Psoas muscle (tissue), 8 donors: ENCODE measurements around the gene TMEM203. TPM values are rescaled to one million over a fixed set of nuclear protein-coding genes. Genes with fewer than 3 reads are reported as not detected.
A peak's percentile ranks its signal among the peaks of the same experiment; 100 is the strongest.

Experiments
- ATAC-seq, 4 donors: fragments of 200-7000 bp; cut with Tn5 transposase; one replicate each; pipeline ENCODE4 v1.9.1; 2020; ENCODE audit warnings: moderate library complexity in 3 of 4, mild to moderate bottlenecking in 2 of 4
- DNase-seq, 2 donors: peaks; one replicate each; pipeline ENCODE4 v3.0.0-alpha.2; 2020
- H3K27ac ChIP-seq: fragments of 200-600 bp; one replicate; pipeline ENCODE4 v1.8.0; 2022
- H3K27me3 ChIP-seq, 3 donors: fragments of 200-600 bp in 1 of 3; one replicate each; pipeline versions ENCODE4 v1.6.1 to v1.8.0; 2013 to 2022; ENCODE audit warnings: low read length in 2 of 3, mild to moderate bottlenecking in 2 of 3, moderate library complexity in 1 of 3; ENCODE audit not compliant: insufficient read depth in 3 of 3
- H3K36me3 ChIP-seq, 2 donors: fragments of 200-600 bp in 1 of 2; one replicate each; pipeline versions ENCODE4 v1.6.1 to v1.8.0; 2013 to 2022; ENCODE audit warnings: low read depth in 1 of 2, mild to moderate bottlenecking in 1 of 2, moderate library complexity in 1 of 2; ENCODE audit not compliant: insufficient read depth in 1 of 2
- H3K4me1 ChIP-seq: fragments of 200-600 bp; one replicate; pipeline ENCODE4 v1.8.0; 2022
- H3K4me3 ChIP-seq: fragments of 200-600 bp; one replicate; pipeline ENCODE4 v1.8.0; 2022; ENCODE audit warnings: mild to moderate bottlenecking
- H3K9me3 ChIP-seq: fragments of 200-600 bp; one replicate; pipeline ENCODE4 v1.8.0; 2022
- CTCF ChIP-seq: fragments of 200-600 bp; IDR thresholded peaks from one replicate; pipeline ENCODE4 v1.8.0; 2022; ENCODE audit warnings: antibody characterized with exemption
- WGBS, 3 donors: extraction: QIAGEN DNeasy Blood & Tissue Kit; methylation state at CpG; one replicate each; pipeline versions ENCODE4 v1.1.6 to v1.1.7; 2013; 5-methylcytosine and 5-hydroxymethylcytosine counted together
- intact Hi-C, 2 donors: fragments of 100-400 bp; cut with DNase I; formaldehyde crosslinking; loops; one replicate each; pipeline versions ENCODE4 v1.11.0 to v1.14.2; 2022
- polyA plus RNA-seq, 3 donors: library from polyadenylated mRNA; stranded (reverse); fragments of 200-250 nt; gene quantifications; one replicate each; pipeline ENCODE4 v1.2.3, GENCODE V29; 2013
- total RNA-seq, 4 donors: library from RNA; stranded (reverse); fragmentation: NEBNext Ultra II Directional in 2 of 4; extraction: Animal tissue kit (Norgen Biotek cat#: 25700) in 2 of 4; gene quantifications; one replicate each; pipeline versions ENCODE4 v1.2.1 to v1.2.4, GENCODE V29; 2021 to 2023
- donor health status: healthy with polysubstance abuse.
- donor health status: DM: no; HTN: no; CAD: no; lungs with moderate emphysema.
- donor health status: Bipolar disorder and iron deficiency.
- donor health status: healthy.
- donor health status: DM: yes; HTN: yes; CAD: no.
- donor health status: DM: no; HTN: no; CAD: no.
- donor health status: DM: no; HTN: no; CAD: no.
- donor health status: DM: yes; HTN: yes; CAD: no.

Gene TMEM203
- total and polyA plus RNA-seq, 7 donors: 30.6 to 71.6 (median 36.9) TPM

GRCh38 chr9:137228506-137228967 lies 23.1 kb upstream of the TMEM203 start:
- Histone ChIP-seq H3K9me3 (no peaks in the 10 kb centered on the region), H3K27me3 (peaks cover 0 to 32% (median 7%) of the 10 kb centered on the region in 3 donors), H3K36me3 (no peaks in the 10 kb centered on the region), H3K4me1 (peaks cover 4% of the 10 kb centered on the region), H3K27ac (no peak overlapping the region), H3K4me3 (no peak overlapping the region)
- ATAC-seq (no peak), DNase-seq (no peak)
- WGBS, 3 donors: 60 to 64% (median 61%) methylated on average over 18 to 29 of the region's 29 CpGs
- intact Hi-C loops: loop anchor here in 1 of 2 donors (5.0 kb wide), 1 partner anchor 41 kb away; the partner anchor contains the start of genes ANAPC2 and SSNA1
- no peak for TF ChIP-seq CTCF

DNA sequence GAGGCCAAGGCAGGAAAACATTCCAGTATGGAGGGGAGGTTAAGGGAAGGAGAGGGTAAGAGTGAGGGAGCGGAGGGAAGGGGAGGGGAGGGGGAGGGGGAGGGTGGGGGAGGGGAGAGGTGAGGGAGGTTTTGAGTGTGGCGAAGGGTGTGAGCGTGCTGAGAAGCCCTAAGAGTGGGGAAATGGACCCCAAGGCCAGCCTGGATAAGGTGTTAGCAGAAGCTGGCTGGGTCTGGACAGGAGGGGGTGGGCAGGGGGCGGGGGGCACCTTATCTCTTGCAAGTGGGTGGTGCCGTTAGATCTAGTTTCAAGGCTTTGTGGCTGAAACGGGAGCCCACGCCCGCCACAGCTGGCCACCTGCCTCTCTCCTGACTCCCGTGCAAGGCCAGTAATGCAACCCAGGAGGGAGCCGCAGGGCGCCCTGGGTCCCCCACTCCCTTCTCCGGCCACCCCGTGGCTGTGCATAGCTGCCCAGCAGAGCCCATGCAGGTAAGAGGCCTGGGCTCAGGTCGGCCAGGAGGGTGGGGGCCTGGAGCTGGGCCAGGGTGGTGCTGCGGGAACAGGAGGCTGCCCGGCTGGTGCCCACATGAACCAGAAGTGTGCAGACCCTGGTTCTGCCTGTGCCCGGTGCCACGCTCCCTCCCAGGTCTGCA lies 22.5 kb upstream of the TMEM203 start:
- 28 to 36% (median 34%) methylated on average over 12 to 18 of the region's 18 CpGs for WGBS, 3 donors
- H3K36me3 ChIP-seq: no peaks in the 10 kb centered on the region
- DNase-seq (no peak), ATAC-seq (no peak)
- peaks cover 0 to 32% (median 7%) of the 10 kb centered on the region in 3 donors for H3K27me3 ChIP-seq
- TF ChIP-seq CTCF: no peak
- H3K4me1 ChIP-seq: peaks cover 5% of the 10 kb centered on the region
- intact Hi-C loops: loop anchor here (2.0 to 5.0 kb wide), 3 partner anchors 41 to 109 kb away; partner anchors contain the start of genes ANAPC2 (in 1 of the 2) and SSNA1 (in 1 of the 2)
- H3K27ac ChIP-seq: no peak overlapping the region
- no peaks in the 10 kb centered on the region for H3K9me3 ChIP-seq
- no peak overlapping the region for H3K4me3 ChIP-seq

DNA sequence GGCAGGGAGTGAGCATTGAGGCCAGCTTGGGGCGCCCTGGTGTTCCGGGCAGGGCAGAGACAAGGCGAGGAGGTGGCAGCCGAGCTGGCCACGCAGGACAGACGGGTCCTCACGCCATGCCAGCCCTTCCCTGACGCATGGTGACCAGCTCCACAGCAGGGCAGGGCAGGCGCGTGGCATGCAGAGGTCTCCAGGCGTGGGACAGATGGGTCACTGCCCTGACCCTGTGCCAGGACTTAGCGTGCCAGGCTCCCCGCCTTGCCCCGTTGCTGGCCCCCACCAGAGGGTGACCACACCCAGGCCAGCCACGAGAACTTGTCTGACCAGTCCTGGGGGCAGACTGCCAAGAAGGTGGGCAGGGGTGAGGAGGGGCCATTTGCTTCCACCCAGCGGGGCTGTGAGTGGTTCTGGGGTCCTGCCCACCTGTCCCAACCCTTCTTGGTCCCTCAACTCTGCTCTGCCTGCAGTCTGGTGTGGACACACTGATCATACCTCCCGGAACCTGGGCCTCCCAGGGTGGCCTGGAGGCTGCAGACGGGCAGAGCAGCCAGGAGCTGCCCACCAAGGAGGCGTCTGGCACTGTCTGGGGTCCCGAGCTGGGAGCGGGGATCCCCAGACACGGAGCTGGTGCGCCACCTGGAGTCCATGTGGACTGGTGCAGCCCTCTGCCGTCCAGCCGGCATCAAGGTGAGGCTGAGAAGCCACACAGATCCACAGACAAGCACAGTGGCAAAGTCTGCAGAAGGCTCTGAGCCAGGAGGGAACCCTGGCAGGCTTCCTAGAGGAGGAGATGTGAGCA lies 21.8 kb upstream of the TMEM203 start, which contains the start of gene RNF224:
Gene RNF224, plus strand, starts transcription at position 449 of the 799 bp plus-strand sequence. CDS start 834 bp downstream, outside the sequence.
- H3K27ac ChIP-seq: no peak within 1 kb of the TSS
- H3K27me3 ChIP-seq: peaks cover 0 to 32% (median 7%) of the 10 kb centered on the region in 3 donors
- peak; percentile 84 for TF ChIP-seq CTCF
- intact Hi-C loops: loop anchor here (2.0 to 5.0 kb wide), 3 partner anchors 40 to 108 kb away; partner anchors contain the start of genes ANAPC2 (in 1 of the 2) and SSNA1 (in 1 of the 2)
- no peaks in the 10 kb centered on the region for H3K9me3 ChIP-seq
- WGBS, 3 donors: 12 to 25% (median 18%) methylated on average over 21 to 25 of the region's 25 CpGs
- peak; percentile 73 to 87 for DNase-seq
- no peaks in the 10 kb centered on the region for H3K36me3 ChIP-seq
- peak in 3 of 4 donors; percentile 28 to 41 (median 35) for ATAC-seq
- no peak within 1 kb of the TSS for H3K4me3 ChIP-seq
- peaks cover 11% of the 10 kb centered on the region for H3K4me1 ChIP-seq

GRCh38 chr9:137226338-137227053 lies 21.0 kb upstream of the TMEM203 start:
- Histone ChIP-seq H3K4me1 (peaks cover 11% of the 10 kb centered on the region), H3K9me3 (no peaks in the 10 kb centered on the region), H3K4me3 (no peak overlapping the region), H3K27ac (no peak overlapping the region), H3K36me3 (no peaks in the 10 kb centered on the region), H3K27me3 (peaks cover 0 to 32% (median 3%) of the 10 kb centered on the region in 3 donors)
- 67 to 69% (median 68%) methylated on average over 17 to 18 of the region's 18 CpGs for WGBS, 3 donors
- intact Hi-C loops: loop anchor here (2.0 to 5.0 kb wide), 3 partner anchors 39 to 108 kb away; partner anchors contain the start of genes ANAPC2 (in 1 of the 2) and SSNA1 (in 1 of the 2)
- no peak for DNase-seq
- no peak for TF ChIP-seq CTCF
- no peak for ATAC-seq
